SIG-M5 (cell line): Measurements from ENCODE around the gene PELO.

Source experiments
- DNase-seq: peaks from one replicate; lab custom pipeline; 2025; lab: John Stamatoyannopoulos, UW

Gene PELO

GRCh38 chr5:52772668-52773067, 15.0 kb upstream of the PELO start:
- DNase-seq = no peak

- DNase-seq = no peak
Observed at GRCh38 chr5:52773342-52773741, 14.4 kb upstream of the PELO start.

GRCh38 chr5:52774005-52774410, 13.7 kb upstream of the PELO start:
- no peak for DNase-seq

GRCh38 chr5:52776116-52776515, 11.6 kb upstream of the PELO start:
- no peak for DNase-seq

- no peak for DNase-seq
Observed at GRCh38 chr5:52777186-52777585, 10.5 kb upstream of the PELO start.

- DNase-seq = no peak
Observed at GRCh38 chr5:52778781-52779180, 8.9 kb upstream of the PELO start.

- DNase-seq = no peak
Observed at GRCh38 chr5:52779213-52779612, 8.5 kb upstream of the PELO start.

- DNase-seq = no peak
Observed at GRCh38 chr5:52783226-52783959, 4.3 kb upstream of the PELO start.

- no peak for DNase-seq
Observed at GRCh38 chr5:52784737-52785136, 3.0 kb upstream of the PELO start.

- DNase-seq = no peak
Observed at GRCh38 chr5:52786391-52786790, 1.3 kb upstream of the PELO start.

- DNase-seq = no peak
Observed at GRCh38 chr5:52786949-52787599, 642 bp upstream of the PELO start.

GRCh38 chr5:52788505-52788821, 747 bp downstream of the PELO start:
- no peak for DNase-seq

- no peak for DNase-seq
Observed at GRCh38 chr5:52789378-52789777, 1.7 kb downstream of the PELO start.

- DNase-seq = no peak
Observed at GRCh38 chr5:52789851-52790250, 2.1 kb downstream of the PELO start.

- no peak for DNase-seq
Observed at GRCh38 chr5:52791366-52791765, 3.6 kb downstream of the PELO start.

- no peak for DNase-seq
Observed at GRCh38 chr5:52794519-52794918, 6.8 kb downstream of the PELO start.

- no peak for DNase-seq
Observed at GRCh38 chr5:52796031-52796430, 8.3 kb downstream of the PELO start.

- no peak for DNase-seq
Observed at GRCh38 chr5:52796516-52797103, 8.9 kb downstream of the PELO start.

GRCh38 chr5:52798938-52799337, 11.2 kb downstream of the PELO start:
- DNase-seq = no peak

- no peak for DNase-seq
Observed at GRCh38 chr5:52799358-52799982, 11.8 kb downstream of the PELO start.

- peak; percentile 87 for DNase-seq
Observed at GRCh38 chr5:52799983-52800393, 12.3 kb downstream of the PELO start.

GRCh38 chr5:52800394-52801213, 12.9 kb downstream of the PELO start:
- DNase-seq = no peak
